ENCODE results near the gene NFIC. TPM values are rescaled to one million over a fixed set of nuclear protein-coding genes. Genes with fewer than 3 reads are reported as not detected.
"Not testable (repeated sequence)": the region's sequence is repeated elsewhere in the genome, so short reads cannot be mapped to it uniquely, and the experiment has no call there.

NFIC gene
- polyA plus RNA-seq, 1 donor from 2014 or later = 0.24 TPM

- TF ChIP-seq CTCF (IDR thresholded peaks at IDR 0.05; ENCODE audit: poor library complexity, severe bottlenecking) (no peak), RAD21 (conservative IDR thresholded peaks at IDR 0.05) (no peak)
These were observed 27.7 kb upstream of the NFIC start (continued) for GRCh38 chr19:3338541-3339181.

- H2AFZ ChIP-seq (ENCODE audit: low read depth, low read length) = no peak overlapping the region
- H3K27ac ChIP-seq (ENCODE audit: low read length) = no peak overlapping the region
- no peaks in the 10 kb centered on the region for H3K9me3 ChIP-seq (ENCODE audit: low read length)
- no peak overlapping the region for H3K4me2 ChIP-seq (ENCODE audit: low read length)
- no peaks in the 10 kb centered on the region for H3K79me2 ChIP-seq (replicated peaks; ENCODE audit: insufficient read depth, low read length)
- H3K4me3 ChIP-seq (ENCODE audit: low read length) = no peak overlapping the region
- H3K36me3 ChIP-seq (ENCODE audit: insufficient read depth, low read length) = no peaks in the 10 kb centered on the region
- H3K9me2 ChIP-seq (ENCODE audit: insufficient read depth, low read length) = no peaks in the 10 kb centered on the region
- no peaks in the 10 kb centered on the region for H4K20me1 ChIP-seq (ENCODE audit: insufficient read depth)
- H3K9ac ChIP-seq (ENCODE audit: low read length) = no peak overlapping the region
- no peak for TF ChIP-seq RAD21 (conservative IDR thresholded peaks at IDR 0.05)
- no peak for TF ChIP-seq TAF1 (IDR thresholded peaks at IDR 0.05; ENCODE audit: low read depth)
- no peaks in the 10 kb centered on the region for H3F3A ChIP-seq (ENCODE audit: insufficient read depth, low read length, poor library complexity, severe bottlenecking)
- H3K27me3 ChIP-seq (ENCODE audit: insufficient read depth, low read depth, low read length) = no peaks in the 10 kb centered on the region
These were observed 26.0 kb upstream of the NFIC start for GRCh38 chr19:3340340-3340739.

- H4K20me1 ChIP-seq (ENCODE audit: insufficient read depth) = no peaks in the 10 kb centered on the region
- H2AFZ ChIP-seq (ENCODE audit: low read depth, low read length) = no peak overlapping the region
- H3K36me3 ChIP-seq (ENCODE audit: insufficient read depth, low read length) = no peaks in the 10 kb centered on the region
- no peaks in the 10 kb centered on the region for H3K9me2 ChIP-seq (ENCODE audit: insufficient read depth, low read length)
- no peak overlapping the region for H3K9ac ChIP-seq (ENCODE audit: low read length)
- H3K79me2 ChIP-seq (replicated peaks; ENCODE audit: insufficient read depth, low read length) = no peaks in the 10 kb centered on the region
- no peaks in the 10 kb centered on the region for H3F3A ChIP-seq (ENCODE audit: insufficient read depth, low read length, poor library complexity, severe bottlenecking)
- no peaks in the 10 kb centered on the region for H3K9me3 ChIP-seq (ENCODE audit: low read length)
- H3K27me3 ChIP-seq (ENCODE audit: insufficient read depth, low read depth, low read length) = no peaks in the 10 kb centered on the region
- no peak overlapping the region for H3K4me2 ChIP-seq (ENCODE audit: low read length)
- TF ChIP-seq REST (IDR thresholded peaks at IDR 0.05; ENCODE audit: borderline replicate concordance) (no peak), POLR2AphosphoS5 (IDR thresholded peaks at IDR 0.05) (no peak), EP300 (conservative IDR thresholded peaks at IDR 0.05; ENCODE audit: poor library complexity, severe bottlenecking) (no peak), EZH2 (IDR thresholded peaks at IDR 0.05; ENCODE audit: borderline replicate concordance, insufficient read depth, low read length, poor library complexity, severe bottlenecking) (no peak), CTCF (IDR thresholded peaks at IDR 0.05; ENCODE audit: poor library complexity, severe bottlenecking) (no peak), MXI1 (conservative IDR thresholded peaks at IDR 0.05; ENCODE audit: poor library complexity, severe bottlenecking) (no peak), RAD21 (conservative IDR thresholded peaks at IDR 0.05) (no peak), TAF1 (IDR thresholded peaks at IDR 0.05; ENCODE audit: low read depth) (no peak), SMC3 (conservative IDR thresholded peaks at IDR 0.05; ENCODE audit: poor library complexity) (no peak)
- H3K27ac ChIP-seq (ENCODE audit: low read length) = no peak overlapping the region
- H3K4me3 ChIP-seq (ENCODE audit: low read length) = no peak overlapping the region
These were observed 24.1 kb upstream of the NFIC start for GRCh38 chr19:3342246-3342645.

- not testable (repeated sequence) for H3K9me3 ChIP-seq (ENCODE audit: low read length); H3K36me3 ChIP-seq (ENCODE audit: insufficient read depth, low read length); H3F3A ChIP-seq (ENCODE audit: insufficient read depth, low read length, poor library complexity, severe bottlenecking); H3K9me2 ChIP-seq (ENCODE audit: insufficient read depth, low read length); H3K4me2 ChIP-seq (ENCODE audit: low read length); H3K27ac ChIP-seq (ENCODE audit: low read length); H3K27me3 ChIP-seq (ENCODE audit: insufficient read depth, low read depth, low read length); H3K79me2 ChIP-seq (replicated peaks; ENCODE audit: insufficient read depth, low read length); H3K9ac ChIP-seq (ENCODE audit: low read length); H4K20me1 ChIP-seq (ENCODE audit: insufficient read depth); H3K4me3 ChIP-seq (ENCODE audit: low read length); H2AFZ ChIP-seq (ENCODE audit: low read depth, low read length)
These were observed 23.4 kb upstream of the NFIC start for GRCh38 chr19:3342962-3343361.
